Fibroblast of gingiva (primary cell): ENCODE data around the gene ZNHIT2.

Experiments used
- DNase-seq: peaks from one replicate; pipeline ENCODE4 v3.0.0-alpha.2; 2011; ENCODE audit warnings: low read depth

The ZNHIT2 gene

DNA sequence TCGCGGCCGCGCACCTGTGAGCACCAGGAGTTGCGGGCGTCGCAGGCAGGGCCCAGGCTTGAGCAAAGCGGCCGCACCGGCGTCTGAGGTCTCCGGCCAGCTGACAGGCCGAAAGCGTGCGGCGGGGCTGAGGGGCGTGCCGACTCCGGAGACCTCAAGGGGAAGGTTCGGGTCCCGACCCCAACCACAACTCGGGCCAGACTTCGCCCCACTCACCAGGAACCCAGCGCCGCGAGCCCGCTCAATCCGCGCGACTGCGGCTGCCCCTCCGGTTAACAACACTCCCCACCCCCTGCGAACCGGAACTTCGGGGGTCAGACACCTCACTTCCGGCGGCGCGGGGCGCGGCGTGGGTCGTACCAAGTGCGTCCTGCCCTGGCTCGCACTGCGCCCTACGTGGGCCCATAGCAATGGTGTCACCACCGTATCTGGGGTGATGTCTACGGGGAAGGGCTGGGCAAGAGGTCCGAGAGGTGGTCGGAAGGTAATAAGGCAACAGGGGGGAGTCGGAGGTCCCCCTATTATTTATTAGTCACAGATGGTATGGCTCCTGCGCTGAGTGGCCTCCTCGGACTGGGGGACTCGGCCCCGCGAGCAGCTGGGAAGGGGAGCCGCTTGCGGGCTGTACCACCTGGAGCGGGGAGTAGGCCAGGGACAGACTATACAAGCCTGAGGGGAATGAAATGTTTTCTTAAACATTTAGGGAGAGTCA is 16.9 kb upstream of the ZNHIT2 start, which contains the start of gene SYVN1:
TSS of gene SYVN1 (minus strand) at position 280 of the 712 bp plus-strand sequence. CDS start 918 bp downstream, outside the sequence.
- DNase-seq: peak; percentile 91

DNA sequence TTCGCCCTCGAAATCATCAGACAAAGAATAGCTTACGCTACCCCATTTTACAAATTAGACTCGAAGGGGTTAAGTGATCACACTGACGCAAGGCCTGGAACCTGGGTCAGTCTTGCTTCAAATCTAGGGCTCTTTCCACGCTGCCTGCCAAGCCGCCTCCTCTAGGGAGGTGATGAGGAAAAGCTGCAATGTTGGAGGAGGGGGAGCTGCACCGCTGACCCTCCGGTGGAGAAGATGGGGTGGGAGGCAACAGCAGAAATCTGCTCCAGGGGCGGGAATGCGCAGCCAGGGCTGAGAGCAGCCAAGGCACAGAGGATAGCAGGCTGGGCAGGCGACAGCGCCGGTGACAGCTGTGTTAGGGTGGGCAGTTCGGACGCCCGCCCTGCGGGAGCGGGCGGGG is 16.2 kb upstream of the ZNHIT2 start:
- peak; percentile 62 for DNase-seq

DNA sequence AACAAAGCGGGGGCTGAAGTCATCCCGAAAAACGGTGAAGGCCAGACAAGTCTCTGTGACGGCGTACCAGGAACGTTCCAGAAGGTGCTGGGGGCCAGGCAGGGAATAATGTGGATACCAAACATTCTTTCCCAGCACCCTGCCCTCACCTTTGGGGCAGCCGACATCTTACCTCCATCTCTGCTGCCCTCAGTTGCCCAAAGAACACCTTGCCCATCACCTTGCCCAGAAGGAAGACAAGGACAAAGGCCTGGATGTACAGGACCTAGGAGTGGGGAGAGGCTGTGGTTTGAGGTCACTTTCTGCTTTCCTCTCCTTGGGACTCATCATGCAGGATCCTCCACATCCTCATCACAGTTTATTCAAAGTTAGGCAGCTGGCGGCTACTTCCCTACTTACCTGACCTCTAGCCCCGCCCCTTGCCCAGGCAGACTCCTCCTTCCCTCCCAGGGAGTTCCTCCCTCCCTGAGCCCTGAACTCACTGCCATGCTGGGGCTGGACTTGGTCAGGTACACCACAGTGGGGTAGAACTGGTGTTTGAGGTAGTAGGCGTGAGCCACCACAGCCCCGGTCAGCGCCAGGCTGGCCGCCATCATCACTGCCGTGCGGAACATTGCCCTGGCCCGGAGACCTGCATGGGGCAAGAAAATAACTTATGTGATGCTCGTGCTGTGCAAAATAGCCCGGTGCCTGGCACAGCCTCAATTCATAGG is 15.6 kb upstream of the ZNHIT2 start:
- no peak for DNase-seq

DNA sequence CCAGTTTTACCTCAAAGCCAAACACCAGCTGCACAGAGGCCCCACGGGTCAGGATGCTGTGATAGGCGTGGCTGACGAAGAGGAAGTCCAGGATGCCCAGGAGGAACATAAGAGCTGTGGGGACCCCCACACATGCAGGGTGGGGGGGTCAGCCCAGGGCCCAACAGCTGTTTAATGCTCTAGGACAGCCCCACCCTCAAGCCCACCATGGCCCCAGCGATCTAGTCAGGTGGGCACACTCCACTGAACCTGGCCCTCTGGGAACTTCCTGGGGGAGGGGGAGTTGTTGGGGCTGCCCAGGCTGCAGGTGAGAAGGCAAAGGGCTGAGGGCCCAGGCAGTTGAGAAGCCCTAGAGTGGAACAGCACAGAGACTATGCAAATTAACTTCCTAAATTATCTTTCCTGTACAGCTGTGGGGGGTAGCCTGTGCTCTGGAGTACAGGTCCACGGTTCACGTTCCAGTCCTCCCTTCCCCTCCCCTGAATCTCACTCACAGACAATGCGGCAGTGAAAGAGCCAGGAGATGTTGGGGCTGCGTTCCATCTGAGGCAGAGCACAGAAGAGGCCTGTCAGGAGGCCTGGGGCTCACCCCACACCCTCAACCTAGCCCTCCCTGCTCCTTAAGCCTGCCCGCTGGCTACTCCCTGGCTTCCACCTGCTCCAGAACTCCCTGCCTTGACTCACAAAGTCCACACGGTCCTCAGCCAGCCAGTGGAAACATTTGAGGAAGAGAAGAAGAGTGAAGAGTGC is 14.9 kb upstream of the ZNHIT2 start:
- DNase-seq: no peak

DNA sequence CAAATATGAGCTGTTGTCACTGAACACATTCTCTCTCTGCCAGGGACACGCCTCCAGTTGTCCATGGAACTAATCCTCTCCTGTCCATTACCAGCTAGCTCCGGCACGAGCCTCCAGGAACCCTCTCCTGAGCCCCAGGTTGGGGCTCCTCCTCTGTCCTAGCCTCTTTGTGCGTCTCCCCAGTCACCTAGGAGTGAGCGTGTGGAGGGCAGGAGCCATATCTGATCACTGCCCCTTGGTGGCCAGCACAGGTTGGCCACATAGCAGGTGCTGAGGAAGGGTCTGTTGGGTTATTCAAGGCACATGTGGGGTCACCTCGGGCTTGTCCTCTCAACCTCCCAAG is 14.4 kb upstream of the ZNHIT2 start:
- DNase-seq: no peak

DNA sequence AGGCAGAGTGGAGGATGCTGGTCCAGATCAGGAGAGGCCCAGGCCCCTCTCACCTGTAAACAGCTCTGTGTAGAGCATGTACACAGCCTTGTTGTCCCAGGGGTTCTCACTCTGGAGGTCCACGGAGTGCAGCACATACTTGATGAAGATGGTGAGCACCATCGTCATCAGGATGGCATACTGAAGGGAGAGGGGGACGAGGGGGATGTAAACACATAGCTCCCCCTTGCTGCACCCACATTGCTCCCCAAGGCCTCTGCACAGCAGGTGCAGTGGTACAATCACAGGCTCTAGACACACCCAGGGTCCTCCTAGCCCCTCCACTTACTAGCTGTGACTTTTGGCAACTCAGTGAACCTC is 13.9 kb upstream of the ZNHIT2 start:
- no peak for DNase-seq

DNA sequence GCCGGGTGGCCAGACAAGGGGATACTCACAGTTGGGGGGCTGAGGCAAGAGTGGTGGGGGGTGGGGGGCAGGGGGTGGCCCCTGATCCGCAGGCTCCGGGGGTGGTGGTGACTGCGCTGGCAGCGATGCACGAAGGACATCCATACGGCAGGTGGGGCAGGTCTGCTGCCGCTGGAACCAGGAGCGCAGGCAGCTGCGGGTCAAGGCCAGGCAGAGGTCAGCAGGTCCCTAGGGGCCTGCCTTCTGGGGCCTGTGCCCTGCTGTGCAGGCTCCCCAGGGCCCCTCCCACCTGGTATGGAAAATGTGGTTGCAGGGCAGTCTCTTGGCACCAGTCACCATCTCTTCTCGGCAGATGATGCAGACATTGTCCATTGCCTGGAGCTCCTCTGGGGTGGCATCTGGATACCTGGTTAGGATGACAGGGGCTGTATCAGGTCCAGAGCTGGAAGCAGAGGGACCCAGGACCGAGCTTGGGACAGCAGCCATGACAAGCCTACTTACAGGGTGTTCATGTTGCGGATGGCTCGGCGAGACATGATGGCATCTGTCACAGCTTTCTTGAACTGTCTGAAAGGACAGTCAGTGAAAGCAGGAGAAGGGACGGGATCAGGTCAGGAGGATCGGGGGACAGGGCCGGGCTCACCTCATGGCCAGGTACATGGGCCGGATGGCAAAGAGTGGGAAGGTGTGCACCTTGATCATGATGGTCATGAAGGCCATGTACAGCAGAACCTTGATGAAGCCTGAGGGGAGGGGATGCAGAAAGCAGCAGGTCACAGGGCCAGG is 13.3 kb upstream of the ZNHIT2 start:
- DNase-seq: no peak

DNA sequence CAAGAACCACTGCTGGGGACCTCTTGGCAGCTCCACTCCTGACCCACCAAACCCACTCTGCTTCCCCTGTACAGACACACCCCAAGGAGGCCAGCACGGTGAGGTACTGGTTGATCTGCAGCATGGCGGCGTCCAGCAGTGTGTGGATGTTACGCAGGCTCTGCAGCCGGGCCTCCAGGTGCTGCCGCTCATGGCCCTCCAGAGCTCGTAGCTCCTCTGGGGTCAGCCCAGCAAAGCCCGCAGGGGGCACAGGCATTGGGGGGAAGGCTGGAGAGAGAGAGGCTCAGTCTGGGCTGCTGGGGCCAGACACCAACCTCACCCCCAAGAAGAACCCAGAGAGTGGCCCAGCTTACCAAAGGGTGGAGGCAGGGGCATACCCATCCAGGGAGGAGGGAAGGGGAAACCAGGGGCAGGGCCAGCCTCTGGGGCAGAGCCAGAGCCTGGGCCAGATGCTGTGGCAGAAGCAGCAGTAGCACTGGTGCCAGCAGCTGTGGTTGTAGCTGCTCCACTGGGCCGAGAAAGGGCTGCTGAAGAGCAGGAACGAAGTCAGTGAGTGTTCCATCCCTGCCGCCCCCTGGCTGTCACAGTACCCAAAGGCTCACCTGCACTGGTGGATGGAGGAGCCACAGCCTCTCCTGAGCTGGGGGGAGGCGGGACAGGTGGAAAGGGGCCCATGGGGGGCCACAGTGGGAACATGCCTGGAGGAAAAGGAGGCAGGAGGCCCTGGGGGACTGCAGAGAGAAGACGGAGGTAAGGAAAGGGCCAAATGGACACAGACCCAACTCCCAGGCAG is 12.3 kb upstream of the ZNHIT2 start:
- no peak for DNase-seq

DNA sequence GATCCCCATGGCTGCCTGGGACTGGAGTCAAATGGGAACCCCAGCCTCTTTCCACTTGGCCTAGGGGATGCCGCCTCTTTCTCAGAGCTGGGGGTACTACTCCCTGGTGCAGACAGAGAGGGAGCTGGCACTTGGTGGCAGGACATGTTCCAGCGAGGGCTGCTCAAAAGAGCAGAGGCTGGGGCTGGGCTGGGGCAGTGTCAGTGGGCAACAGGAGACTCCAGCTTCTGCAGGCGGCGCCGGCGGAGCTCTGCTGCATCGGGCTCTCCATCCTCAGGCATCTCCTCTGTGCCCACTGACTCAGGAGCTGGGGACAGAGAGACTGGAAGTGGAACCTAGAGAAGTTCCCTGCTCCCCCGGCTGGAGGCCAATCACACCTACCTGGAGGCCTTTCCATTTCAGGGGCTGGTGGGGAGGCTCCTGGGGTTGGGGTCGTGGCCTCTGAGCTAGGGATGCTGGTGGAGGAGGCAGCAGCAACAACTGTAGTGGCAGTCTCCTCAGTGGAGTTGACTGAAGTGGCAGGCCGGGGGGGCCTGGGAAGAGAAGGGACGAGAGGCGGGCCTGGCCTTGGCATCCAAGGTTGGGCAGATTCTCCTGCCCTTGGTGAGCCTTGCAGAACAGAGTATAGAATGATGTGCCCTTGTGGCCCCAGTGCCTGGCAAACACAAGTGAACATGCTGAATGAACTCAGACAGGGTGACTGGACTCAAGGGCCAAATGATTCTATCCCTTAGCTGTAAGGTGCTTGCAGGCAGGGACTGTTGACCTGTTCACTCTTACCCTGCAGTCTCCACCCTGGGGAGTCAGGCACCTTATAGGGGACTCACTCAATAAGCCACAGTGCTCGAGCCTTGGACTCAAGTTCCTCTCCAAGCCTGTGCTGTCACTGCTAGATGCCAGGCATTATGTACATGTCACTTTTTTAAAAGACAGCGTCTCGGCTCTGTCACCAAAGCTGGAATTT is 11.0 kb upstream of the ZNHIT2 start:
- no peak for DNase-seq

DNA sequence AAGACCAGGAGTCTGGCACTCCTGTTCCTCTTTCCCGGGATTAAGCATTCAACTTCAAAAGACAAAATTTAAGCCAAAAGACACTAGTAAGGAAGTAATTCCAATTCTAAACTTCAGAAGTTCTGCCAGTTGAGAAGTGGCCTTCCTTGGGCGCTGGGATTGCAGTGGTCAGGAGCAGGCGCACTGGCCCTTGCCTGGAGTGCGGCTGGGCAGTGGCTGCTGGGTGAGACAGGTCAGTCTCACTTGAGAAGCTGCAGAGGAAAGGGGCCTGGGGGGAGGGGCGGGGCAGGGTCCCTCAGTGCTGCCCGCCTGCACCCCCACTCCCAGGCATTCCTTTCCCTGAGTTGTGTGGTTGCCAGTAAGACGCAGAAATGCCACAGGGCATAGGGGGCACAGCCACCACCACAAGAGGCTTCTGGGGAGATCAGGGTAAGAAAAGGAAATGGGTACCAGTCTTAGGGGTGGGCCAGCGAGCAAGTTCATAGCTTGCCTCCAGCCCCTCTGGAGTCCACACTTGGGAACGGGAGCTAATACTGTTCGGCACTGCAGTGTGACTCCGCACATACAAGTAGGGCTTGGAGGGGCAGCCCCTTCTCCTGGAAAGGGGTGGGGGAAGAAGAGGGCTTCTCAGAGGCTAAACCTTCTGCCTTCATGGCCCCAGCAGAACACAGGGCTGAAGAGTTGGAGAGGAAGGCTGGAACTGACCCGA is 10.1 kb upstream of the ZNHIT2 start:
- DNase-seq: no peak

DNA sequence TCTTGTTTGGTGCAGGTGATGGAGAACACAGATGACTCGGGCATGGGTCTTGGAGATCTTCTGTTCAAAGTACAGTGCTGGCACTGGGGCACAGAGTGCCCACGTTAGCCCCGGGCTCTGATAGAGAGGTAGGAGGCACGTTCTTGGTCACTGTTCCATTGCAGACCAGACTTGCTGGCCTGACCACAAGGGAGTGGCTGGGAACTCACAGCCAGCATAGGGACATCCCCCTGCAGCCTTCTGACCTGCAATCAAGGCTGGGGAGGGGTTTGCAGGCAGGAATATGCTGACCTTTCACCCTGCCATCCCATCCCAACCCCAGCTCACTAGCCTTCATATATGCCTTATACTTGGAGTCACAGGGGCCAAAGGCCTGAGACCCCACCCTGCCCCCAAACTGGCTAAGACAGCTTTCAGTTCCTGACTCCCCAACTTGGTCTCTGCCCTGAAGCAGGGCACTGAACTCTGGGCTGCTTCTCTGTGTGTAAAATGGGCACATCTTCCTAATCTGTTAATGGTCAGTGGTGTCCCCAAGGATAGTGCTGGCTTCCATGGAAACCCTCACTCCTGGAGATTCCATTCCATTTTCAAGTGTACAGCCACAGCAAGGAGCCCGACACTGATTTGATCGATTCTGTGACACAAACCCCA is 9.2 kb upstream of the ZNHIT2 start:
- DNase-seq: no peak

DNA sequence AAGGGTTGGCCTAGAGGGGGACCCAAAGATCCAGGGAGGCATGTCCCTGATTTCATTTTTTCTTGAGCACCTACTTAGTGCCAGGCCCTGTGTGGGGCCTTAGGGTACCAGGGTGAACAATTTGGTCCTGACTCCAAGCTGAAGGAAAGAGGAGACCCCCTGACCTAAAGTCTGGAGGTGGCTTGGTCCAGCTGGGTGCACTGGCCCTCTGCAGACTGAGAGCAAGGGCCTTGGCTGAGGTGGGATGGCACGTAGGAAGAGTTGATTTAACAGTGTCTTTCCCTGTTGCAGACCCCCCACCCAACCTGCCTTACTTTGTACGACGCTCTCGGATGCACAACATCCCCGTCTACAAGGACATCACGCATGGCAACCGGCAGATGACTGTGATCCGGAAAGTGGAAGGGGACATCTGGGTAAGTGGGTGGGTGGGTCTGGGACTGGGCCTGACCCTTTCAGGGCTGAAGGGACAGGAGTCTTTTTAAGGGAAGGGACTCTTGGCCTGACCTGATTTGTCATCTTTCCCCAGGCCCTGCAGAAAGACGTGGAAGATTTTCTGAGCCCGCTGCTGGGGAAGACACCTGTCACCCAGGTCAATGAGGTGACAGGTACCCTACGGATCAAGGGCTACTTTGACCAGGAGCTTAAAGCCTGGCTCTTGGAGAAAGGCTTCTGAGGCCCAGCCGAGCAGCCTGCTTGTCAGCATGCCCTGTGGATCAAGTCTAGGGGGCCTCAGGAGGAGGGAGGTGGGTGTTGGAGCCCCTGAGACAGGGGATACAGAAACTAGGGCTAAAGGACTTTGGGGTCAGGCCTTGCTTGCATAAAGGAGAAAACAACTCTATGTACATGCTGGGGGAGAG is 7.9 kb upstream of the ZNHIT2 start:
- DNase-seq: no peak

DNA sequence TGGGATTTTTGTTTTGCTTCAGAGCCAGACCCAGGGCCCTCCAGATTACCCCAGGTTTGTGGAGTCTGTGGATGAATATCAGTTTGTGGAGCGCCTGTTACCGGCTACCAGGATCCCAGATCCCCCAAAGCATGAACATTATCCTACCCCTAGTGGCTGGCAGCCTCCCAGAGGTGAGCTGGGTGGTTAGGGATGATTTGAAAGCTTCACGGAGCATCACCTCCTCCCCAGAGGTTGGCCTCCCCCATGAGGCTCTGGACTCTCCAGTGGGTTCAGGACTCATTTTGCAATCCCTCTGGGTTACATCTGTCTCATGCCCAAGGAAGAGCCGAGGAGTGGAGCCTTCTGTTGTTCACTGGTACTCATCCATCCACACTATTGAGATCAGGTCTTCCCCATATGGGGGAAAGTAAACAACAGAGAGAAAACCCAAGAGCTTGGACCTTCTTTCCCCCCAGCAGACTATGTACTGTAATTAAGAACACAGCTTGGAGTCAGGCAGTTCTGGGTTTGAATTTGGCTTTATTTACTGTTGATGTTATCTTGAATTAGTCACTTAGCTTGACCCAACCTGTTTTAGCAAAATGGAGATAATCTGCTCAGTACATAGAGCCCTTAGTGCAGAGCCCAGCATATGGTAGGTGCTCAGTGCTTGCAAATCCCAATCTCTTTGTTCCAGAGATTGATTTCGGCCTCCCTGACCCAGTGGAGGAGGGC is 7.1 kb upstream of the ZNHIT2 start:
- no peak for DNase-seq

DNA sequence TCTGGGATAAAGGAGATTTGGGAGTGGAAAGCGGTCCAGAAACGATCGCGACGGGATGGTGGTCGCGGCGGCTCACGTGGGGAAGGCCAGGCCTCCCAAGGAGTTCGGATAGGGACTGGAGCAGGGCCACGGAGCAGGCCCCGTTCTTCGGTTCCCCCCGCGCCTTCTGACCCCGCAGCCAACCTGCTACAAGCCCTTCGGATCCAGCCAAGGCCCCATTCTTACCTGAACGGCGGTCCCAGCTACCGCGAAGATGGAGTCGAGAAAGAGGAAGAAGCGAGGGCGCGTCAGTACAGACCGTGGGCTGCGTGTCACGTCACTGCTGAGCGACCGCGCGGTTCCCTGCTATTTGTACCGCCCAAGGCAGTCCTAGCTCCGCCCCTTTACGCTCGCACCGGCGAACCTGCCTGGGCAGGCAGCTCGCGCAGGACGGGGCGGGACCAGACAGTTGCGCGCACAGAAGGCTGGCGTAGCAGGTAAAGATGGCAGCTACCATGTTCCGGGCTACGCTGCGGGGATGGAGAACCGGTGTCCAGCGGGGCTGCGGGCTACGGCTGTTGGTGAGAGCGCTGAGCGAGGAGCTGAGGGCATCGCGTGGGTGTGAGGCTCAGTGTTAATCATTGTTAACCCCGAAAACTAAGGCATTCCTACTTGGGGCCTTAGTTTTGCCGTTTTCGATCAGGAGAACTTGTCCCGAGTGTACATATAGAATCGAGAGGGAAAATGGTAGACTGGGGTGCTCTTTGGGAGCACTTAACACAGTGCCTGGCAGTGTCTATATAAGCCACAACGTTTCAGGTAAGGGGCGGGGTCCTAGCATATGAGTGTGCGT is 4.6 kb upstream of the ZNHIT2 start, which contains the start of the genes FAU and MRPL49:
TSS of gene FAU (minus strand) at position 270 of the 832 bp plus-strand sequence. CDS start 321 bp downstream, outside the sequence.
TSS of gene MRPL49 (plus strand) at position 457 of the 832 bp plus-strand sequence. CDS start at position 483, 26 bp downstream.
- peak; percentile 93 for DNase-seq

DNA sequence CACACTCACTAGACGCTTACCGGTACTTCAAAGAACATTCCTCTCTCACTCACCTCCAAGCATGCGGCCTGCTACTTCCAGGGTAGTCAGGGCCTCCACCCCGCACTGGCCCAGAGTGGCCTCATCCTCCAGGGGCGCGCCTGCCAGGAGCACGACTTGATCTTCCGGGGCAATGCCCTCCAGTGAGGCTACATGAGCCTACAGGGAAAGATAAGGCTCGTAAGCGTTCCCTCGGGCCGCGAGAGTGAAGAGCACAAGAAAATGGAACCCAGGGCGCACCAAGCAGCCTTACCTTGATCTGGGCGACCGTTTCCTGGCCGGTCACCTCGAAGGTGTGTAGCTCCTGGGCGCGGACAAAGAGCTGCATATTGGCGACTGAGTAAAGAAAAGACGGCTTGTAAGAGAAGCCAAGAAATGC is 4.0 kb upstream of the ZNHIT2 start:
- DNase-seq: no peak

DNA sequence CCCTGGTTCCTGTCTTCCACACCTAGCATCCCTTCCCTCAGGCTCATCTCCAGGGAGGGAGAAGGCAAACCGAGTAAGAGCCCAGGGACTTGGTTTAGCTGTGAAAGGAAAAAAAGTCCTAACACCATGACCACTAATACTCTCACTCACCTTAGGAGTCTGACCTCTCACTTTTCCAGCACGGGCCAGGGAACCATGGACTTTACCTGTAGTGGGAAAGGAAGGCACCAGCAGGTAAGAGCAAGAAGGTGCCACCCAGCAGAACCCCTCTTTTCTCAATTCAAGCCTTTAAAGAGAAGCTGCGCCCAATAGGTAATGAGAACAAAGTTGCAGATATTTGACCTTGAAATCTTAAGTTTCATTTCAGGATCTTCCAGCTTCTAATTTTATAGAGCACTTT is 3.3 kb upstream of the ZNHIT2 start:
- no peak for DNase-seq
